HepG2 (cell line): Measurements from ENCODE around the gene CHCHD6. TPM values are rescaled to one million over a fixed set of nuclear protein-coding genes. Genes with fewer than 3 reads are reported as not detected.

ENCODE experiments used
- HOXA3 ChIP-seq: sonication (generic); formaldehyde crosslinking; IDR thresholded peaks from 2 replicates; pipeline ENCODE4 v1.5.0; 2020; ENCODE audit warnings: missing genetic modification reagents
- KDM4B ChIP-seq: sonication (generic); formaldehyde crosslinking; IDR thresholded peaks from 2 replicates; pipeline ENCODE4 v1.4.0; 2020; ENCODE audit warnings: missing genetic modification reagents
- NR2C2 ChIP-seq: sonication (generic); formaldehyde crosslinking; IDR thresholded peaks from 2 replicates; pipeline ENCODE4 v1.4.0; 2020; ENCODE audit warnings: missing genetic modification reagents, mild to moderate bottlenecking, moderate library complexity, borderline replicate concordance
- THYN1 ChIP-seq: sonication (generic); formaldehyde crosslinking; IDR thresholded peaks from 2 replicates; pipeline ENCODE4 v1.8.1; 2023; ENCODE audit warnings: low read depth, mild to moderate bottlenecking, moderate library complexity, missing genetic modification reagents, borderline replicate concordance
- ZBTB8A ChIP-seq: sonication (generic); formaldehyde crosslinking; IDR thresholded peaks from 2 replicates; pipeline ENCODE4 v1.4.0; 2020; ENCODE audit warnings: mild to moderate bottlenecking, low read depth, missing genetic modification reagents, borderline replicate concordance
- ZNF564 ChIP-seq: sonication (generic); formaldehyde crosslinking; IDR thresholded peaks from 2 replicates; pipeline ENCODE4 v1.8.1; 2023; ENCODE audit warnings: mild to moderate bottlenecking, missing genetic modification reagents
- ZNF766 ChIP-seq: sonication (generic); formaldehyde crosslinking; IDR thresholded peaks from 2 replicates; pipeline ENCODE4 v1.5.0; 2020; ENCODE audit warnings: missing genetic modification reagents, borderline replicate concordance
- polyA plus RNA-seq, 8 experiments: library from polyadenylated mRNA; depleted of rRNA in 3 of 8; stranded (reverse) in 7 of 8; unstranded in 1 of 8; fragments of >200 nt; fragmentation: Illumina TruSeq in 4 of 8; extraction: Trizol in 4 of 8; gene quantifications; 2 replicates each; pipeline versions ENCODE4 v1.2.1 to v1.2.3, GENCODE V29; 2011 to 2016; ENCODE audit warnings: low read depth in 4 of 8, missing spikeins in 1 of 8, mixed read lengths in 1 of 8; ENCODE audit not compliant: insufficient read depth in 1 of 8
- total RNA-seq, 5 experiments: library from RNA; depleted of rRNA; stranded (reverse); fragments of >200 nt; fragmentation: Illumina TruSeq; extraction: Trizol; gene quantifications; 2 replicates each; pipeline ENCODE4 v1.2.3, GENCODE V29; 2016; ENCODE audit warnings: low read depth in 1 of 5
- TF ChIP-seq, protein P1 (sequence below): sonication (generic); formaldehyde crosslinking; IDR thresholded peaks from 2 replicates; pipeline ENCODE4 v1.5.1; 2020; ENCODE audit warnings: mild to moderate bottlenecking, missing genetic modification reagents
- TF ChIP-seq, protein P2 (sequence below): sonication (generic); formaldehyde crosslinking; IDR thresholded peaks from 2 replicates; pipeline ENCODE4 v1.5.0; 2020; ENCODE audit warnings: mild to moderate bottlenecking, missing genetic modification reagents, borderline replicate concordance
- TF ChIP-seq, protein P3 (sequence below): sonication (generic); formaldehyde crosslinking; IDR thresholded peaks from 2 replicates; pipeline ENCODE4 v1.4.0; 2020; ENCODE audit warnings: mild to moderate bottlenecking, missing genetic modification reagents
- TF ChIP-seq, protein P4 (sequence below): sonication (generic); formaldehyde crosslinking; IDR thresholded peaks from 2 replicates; pipeline ENCODE4 v1.5.0; 2020; ENCODE audit warnings: missing genetic modification reagents
- TF ChIP-seq, protein P5 (sequence below): sonication (generic); formaldehyde crosslinking; IDR thresholded peaks from 2 replicates; pipeline ENCODE4 v1.8.0; 2022; ENCODE audit warnings: mild to moderate bottlenecking, missing genetic modification reagents

Gene CHCHD6
- total and polyA plus RNA-seq, 2 of the 13 experiments (the other 11 are each of a cell fraction or from before 2014, with no cell fraction given): 20.3 to 20.8 TPM

DNA sequence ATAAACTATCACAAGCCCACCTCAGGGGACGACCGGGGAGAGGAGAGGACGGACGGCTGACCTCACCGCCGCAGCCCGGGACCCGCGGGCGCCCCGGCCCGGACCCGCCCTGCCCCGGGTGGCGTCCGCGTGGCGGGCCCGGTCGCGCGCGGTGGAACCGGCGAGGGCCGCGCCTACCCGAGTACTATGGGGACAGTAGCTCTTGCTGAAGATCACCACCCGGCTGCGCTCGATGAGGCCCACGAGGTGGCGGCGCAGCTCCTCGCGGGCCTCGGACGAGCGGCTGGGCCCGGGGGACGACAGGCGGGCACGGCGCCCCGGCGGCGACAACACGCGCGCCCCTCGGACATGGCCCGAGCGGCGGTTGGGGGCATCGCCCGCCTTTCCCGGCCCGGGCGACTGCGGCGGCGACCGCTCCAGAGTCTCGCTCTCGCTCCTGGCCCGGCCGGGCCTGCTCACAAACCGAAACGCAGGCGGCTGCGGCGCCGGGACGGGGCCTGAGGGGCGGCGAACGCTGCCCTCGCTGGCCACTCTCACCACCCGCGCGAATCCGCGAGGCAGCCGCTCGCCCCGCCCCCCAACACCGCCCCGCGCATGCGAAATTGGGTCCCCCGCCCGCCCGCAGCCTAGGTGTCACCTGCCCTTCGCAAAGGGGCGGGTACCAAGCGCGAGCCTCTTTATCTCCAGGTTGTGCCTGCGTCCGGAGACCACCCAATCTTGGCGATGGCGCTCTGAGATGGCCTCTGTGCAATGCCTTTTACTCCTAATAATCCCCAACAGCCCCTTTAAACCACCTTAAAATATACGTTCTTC lies 49.3 kb upstream of the CHCHD6 start, which contains the start of gene TXNRD3 (continued):
- TF ChIP-seq, protein P1, sequence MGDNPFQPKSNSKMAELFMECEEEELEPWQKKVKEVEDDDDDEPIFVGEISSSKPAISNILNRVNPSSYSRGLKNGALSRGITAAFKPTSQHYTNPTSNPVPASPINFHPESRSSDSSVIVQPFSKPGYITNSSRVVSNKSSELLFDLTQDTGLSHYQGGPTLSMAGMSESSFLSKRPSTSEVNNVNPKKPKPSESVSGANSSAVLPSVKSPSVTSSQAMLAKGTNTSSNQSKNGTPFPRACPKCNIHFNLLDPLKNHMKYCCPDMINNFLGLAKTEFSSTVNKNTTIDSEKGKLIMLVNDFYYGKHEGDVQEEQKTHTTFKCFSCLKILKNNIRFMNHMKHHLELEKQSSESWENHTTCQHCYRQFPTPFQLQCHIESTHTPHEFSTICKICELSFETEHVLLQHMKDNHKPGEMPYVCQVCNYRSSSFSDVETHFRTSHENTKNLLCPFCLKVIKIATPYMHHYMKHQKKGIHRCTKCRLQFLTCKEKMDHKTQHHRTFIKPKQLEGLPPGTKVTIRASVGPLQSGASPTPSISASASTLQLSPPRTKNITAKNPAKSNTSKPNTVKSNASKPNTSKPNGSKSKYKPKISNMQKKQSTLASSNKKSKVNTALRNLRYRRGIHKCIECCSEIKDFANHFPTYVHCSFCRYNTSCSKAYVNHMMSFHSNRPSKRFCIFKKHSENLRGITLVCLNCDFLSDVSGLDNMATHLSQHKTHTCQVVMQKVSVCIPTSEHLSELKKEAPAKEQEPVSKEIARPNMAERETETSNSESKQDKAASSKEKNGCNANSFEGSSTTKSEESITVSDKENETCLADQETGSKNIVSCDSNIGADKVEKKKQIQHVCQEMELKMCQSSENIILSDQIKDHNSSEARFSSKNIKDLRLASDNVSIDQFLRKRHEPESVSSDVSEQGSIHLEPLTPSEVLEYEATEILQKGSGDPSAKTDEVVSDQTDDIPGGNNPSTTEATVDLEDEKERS (CRISPR knock-in tag): no peak
- TF ChIP-seq KDM4B: 0 out of 2 replicates have a peak, but pooled peaks have one; percentile 8
- peak; percentile 64 for TF ChIP-seq HOXA3 (CRISPR knock-in tag)
- TF ChIP-seq, protein P2, sequence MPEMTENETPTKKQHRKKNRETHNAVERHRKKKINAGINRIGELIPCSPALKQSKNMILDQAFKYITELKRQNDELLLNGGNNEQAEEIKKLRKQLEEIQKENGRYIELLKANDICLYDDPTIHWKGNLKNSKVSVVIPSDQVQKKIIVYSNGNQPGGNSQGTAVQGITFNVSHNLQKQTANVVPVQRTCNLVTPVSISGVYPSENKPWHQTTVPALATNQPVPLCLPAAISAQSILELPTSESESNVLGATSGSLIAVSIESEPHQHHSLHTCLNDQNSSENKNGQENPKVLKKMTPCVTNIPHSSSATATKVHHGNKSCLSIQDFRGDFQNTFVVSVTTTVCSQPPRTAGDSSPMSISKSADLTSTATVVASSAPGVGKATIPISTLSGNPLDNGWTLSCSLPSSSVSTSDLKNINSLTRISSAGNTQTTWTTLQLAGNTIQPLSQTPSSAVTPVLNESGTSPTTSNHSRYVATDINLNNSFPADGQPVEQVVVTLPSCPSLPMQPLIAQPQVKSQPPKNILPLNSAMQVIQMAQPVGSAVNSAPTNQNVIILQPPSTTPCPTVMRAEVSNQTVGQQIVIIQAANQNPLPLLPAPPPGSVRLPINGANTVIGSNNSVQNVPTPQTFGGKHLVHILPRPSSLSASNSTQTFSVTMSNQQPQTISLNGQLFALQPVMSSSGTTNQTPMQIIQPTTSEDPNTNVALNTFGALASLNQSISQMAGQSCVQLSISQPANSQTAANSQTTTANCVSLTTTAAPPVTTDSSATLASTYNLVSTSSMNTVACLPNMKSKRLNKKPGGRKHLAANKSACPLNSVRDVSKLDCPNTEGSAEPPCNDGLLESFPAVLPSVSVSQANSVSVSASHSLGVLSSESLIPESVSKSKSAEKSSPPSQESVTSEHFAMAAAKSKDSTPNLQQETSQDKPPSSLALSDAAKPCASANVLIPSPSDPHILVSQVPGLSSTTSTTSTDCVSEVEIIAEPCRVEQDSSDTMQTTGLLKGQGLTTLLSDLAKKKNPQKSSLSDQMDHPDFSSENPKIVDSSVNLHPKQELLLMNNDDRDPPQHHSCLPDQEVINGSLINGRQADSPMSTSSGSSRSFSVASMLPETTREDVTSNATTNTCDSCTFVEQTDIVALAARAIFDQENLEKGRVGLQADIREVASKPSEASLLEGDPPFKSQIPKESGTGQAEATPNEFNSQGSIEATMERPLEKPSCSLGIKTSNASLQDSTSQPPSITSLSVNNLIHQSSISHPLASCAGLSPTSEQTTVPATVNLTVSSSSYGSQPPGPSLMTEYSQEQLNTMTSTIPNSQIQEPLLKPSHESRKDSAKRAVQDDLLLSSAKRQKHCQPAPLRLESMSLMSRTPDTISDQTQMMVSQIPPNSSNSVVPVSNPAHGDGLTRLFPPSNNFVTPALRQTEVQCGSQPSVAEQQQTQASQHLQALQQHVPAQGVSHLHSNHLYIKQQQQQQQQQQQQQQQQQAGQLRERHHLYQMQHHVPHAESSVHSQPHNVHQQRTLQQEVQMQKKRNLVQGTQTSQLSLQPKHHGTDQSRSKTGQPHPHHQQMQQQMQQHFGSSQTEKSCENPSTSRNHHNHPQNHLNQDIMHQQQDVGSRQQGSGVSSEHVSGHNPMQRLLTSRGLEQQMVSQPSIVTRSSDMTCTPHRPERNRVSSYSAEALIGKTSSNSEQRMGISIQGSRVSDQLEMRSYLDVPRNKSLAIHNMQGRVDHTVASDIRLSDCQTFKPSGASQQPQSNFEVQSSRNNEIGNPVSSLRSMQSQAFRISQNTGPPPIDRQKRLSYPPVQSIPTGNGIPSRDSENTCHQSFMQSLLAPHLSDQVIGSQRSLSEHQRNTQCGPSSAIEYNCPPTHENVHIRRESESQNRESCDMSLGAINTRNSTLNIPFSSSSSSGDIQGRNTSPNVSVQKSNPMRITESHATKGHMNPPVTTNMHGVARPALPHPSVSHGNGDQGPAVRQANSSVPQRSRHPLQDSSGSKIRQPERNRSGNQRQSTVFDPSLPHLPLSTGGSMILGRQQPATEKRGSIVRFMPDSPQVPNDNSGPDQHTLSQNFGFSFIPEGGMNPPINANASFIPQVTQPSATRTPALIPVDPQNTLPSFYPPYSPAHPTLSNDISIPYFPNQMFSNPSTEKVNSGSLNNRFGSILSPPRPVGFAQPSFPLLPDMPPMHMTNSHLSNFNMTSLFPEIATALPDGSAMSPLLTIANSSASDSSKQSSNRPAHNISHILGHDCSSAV (CRISPR knock-in tag): no peak
- peak; percentile 66 for TF ChIP-seq NR2C2 (CRISPR knock-in tag)
- peak; percentile 93; the same call in 1 of the 2 replicates for TF ChIP-seq ZNF766 (CRISPR knock-in tag)
- TF ChIP-seq, protein P3, sequence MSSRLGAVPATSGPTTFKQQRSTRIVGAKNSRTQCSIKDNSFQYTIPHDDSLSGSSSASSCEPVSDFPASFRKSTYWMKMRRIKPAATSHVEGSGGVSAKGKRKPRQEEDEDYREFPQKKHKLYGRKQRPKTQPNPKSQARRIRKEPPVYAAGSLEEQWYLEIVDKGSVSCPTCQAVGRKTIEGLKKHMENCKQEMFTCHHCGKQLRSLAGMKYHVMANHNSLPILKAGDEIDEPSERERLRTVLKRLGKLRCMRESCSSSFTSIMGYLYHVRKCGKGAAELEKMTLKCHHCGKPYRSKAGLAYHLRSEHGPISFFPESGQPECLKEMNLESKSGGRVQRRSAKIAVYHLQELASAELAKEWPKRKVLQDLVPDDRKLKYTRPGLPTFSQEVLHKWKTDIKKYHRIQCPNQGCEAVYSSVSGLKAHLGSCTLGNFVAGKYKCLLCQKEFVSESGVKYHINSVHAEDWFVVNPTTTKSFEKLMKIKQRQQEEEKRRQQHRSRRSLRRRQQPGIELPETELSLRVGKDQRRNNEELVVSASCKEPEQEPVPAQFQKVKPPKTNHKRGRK (CRISPR knock-in tag): no peak
- TF ChIP-seq, protein P4, sequence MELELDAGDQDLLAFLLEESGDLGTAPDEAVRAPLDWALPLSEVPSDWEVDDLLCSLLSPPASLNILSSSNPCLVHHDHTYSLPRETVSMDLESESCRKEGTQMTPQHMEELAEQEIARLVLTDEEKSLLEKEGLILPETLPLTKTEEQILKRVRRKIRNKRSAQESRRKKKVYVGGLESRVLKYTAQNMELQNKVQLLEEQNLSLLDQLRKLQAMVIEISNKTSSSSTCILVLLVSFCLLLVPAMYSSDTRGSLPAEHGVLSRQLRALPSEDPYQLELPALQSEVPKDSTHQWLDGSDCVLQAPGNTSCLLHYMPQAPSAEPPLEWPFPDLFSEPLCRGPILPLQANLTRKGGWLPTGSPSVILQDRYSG (CRISPR knock-in tag): peak; percentile 82; the same call in 1 of the 2 replicates
- no peak for TF ChIP-seq THYN1 (CRISPR knock-in tag)
- TF ChIP-seq, protein P5, sequence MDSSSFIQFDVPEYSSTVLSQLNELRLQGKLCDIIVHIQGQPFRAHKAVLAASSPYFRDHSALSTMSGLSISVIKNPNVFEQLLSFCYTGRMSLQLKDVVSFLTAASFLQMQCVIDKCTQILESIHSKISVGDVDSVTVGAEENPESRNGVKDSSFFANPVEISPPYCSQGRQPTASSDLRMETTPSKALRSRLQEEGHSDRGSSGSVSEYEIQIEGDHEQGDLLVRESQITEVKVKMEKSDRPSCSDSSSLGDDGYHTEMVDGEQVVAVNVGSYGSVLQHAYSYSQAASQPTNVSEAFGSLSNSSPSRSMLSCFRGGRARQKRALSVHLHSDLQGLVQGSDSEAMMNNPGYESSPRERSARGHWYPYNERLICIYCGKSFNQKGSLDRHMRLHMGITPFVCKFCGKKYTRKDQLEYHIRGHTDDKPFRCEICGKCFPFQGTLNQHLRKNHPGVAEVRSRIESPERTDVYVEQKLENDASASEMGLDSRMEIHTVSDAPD: no peak
- TF ChIP-seq ZBTB8A (CRISPR knock-in tag): no peak
- TF ChIP-seq ZNF564: no peak
